HG03432 (cell line): ENCODE measurements around the gene GPR68.
"Not testable (repeated sequence)": the region's sequence is repeated elsewhere in the genome, so short reads cannot be mapped to it uniquely, and the experiment has no call there.

ENCODE experiments used
- ATAC-seq: cut with Tn5 transposase; IDR thresholded peaks from one replicate; pipeline ENCODE4 v1.9.1; 2021; ENCODE audit warnings: mild to moderate bottlenecking, moderate library complexity; ENCODE audit not compliant: unreplicated experiment

GPR68 gene

DNA sequence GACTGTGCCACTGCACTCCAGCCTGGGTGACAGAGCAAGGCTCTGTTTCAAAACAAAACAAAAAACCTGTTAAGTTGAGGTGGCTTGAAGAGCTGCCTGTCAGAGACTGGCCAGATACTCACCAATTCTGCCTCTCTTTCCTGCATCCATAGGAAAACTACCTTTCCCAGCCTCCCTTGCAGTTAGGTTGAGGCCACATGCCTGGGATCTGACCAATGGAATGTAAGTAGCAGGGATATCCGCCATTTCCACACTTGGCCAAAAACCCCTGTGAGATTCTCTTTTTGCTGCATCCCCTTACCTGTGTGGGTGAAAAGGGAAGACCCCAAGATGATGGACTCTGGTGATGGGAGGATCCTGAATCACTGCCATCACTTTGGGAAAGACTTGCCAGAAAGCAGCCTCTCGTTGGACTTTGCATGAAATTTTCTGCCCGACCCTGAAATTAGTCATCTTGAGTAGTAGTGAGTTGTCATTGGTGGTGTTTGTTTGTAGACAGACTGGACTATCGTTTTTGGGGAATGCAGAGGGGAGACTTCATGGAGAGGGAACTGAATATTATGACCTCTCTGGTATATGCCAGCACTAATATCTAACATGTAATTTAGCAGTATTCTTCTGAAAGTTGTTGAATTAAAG is 14.0 kb downstream of the GPR68 start:
- no peak for ATAC-seq

DNA sequence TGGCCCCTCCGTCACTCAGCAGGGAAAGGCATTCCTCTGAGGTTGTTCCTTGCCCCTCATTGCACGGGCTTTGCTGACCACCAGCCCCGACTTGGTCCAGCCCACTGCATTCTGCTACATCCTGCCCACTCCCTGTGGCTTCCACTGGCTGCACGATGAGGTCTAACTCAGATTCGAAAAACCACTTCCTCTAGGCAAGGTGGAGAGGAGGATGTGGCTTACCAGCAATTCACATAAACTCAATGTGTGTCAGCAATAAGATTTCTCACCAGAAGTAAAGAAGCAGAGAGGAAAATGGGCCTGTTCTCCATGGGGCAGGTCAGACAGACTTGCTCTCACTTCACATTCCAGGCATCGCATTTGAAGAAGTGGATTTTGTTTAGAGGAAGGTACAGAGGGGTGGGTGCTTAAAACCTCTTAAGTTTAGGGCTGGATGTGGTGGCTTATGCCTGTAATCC is 14.7 kb downstream of the GPR68 start:
- peak; percentile 77 for ATAC-seq

DNA sequence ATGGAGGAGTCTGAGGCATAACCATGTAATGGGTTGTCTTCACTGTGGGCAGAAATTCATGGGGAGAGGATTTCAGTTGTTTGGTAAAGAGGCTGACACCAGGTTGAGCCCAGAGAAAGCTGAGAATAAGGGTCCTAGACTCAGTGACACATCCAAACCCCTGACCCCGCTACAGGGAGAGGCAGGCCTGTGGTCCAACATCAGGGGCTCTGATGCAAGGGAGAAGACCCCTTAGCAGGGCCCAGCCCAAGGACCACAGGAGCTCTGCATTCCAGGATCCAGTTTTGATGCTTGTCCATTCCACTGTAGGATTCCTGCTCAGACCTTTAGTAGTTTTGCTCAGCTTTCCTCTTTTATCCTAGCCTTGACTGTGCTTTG is 15.5 kb downstream of the GPR68 start:
- ATAC-seq = no peak

DNA sequence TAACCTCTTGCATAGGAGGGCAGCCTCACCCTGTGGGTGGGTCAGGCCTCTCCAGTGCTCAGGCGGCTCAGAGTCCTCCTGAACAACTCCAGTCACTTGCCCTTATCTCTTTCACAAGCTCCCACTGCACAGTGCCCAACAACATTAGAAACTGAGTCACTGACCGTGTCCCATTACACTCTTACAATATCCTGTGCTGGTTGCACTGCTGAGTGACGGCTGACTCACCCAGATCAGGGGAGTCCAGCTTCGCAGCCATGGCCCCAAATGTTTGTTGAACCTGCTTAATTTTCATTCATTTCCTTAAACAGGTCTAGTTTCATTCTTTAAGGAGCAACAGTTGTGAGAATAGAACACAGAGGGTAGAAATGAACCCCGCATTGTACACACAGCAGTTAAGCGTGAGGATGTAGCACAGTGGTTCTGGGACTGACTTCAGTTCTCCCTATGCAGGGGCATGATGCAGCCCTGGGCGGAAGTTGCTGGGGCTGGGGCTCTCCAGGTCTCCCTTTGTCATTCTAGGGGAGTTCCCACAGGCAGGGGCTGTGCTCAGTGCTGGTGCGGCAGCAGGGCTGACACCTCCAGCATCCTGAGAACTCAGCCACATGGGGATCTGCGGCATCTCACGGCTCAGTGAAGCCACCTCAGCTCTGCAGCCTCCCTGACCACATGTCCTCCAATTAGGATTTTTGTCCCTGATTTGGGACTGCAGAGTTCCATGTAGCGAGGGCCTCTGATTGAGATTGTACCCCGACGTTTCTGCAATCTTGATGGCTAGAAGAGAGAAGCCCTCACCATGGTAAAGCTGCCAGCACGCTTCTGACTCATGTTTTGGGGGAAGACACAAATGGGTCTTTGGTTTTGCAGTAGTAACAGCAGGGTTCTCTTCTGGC is 16.1 kb downstream of the GPR68 start:
- peak; percentile 88 for ATAC-seq

DNA sequence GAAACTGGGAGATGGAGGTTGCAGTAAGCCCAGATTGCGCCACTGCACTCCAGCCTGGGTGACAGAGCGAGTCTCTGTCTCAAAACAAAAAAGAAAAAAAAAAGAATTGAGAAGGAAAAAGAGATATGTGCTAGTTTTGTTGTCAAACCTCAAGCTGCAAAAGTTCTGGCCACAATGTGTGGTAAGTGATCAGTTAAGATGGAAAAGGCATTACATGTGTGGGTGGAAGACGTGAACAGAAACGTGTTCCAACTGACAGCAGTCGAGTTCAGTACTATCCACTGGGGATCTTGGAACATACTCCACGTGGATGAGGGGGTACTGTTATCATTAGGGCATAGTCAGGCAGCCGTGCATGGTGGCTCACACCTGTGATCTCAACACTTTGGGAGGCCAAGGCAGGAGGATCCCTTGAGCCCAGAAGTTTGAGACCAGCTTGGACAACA is 17.3 kb downstream of the GPR68 start:
- ATAC-seq = no peak

DNA sequence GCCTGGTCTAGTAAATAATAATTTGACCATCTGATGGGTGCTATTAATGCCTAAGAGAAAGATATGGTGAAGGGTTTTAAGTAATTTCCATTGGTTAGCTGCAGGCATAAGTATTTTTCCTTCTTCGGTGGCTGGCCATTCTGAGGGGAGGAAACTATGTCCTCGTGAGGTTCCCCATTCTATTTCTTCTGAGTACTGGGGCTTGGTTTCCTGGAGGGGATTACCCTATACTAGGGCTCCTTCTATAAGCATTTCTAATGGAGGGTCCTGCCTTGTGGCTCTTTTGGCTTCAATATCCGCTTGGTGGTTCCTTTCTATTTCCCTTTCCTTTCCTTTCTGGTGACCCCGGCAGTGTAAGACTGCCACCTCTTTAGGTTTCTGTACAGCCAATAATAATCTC is 18.1 kb downstream of the GPR68 start:
- not testable (repeated sequence) for ATAC-seq

DNA sequence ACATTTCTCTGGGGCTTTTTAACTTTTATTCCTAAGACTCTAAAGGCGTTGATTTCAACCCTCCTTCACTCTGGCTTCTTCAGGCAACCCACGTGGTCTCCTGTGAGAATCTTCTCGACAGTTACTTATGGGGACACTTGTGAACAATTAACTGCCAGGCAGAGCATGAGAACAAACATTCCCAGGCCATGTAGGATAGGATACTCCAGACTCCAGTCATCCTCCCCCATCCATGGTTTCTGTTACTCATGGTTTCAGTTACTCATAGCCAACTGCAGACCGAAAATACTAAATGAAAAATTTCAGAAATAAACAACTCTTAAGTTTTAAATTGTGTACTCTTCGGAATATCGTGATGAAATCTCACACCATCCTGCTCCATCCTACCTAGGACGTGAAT is 19.5 kb downstream of the GPR68 start:
- ATAC-seq = no peak

DNA sequence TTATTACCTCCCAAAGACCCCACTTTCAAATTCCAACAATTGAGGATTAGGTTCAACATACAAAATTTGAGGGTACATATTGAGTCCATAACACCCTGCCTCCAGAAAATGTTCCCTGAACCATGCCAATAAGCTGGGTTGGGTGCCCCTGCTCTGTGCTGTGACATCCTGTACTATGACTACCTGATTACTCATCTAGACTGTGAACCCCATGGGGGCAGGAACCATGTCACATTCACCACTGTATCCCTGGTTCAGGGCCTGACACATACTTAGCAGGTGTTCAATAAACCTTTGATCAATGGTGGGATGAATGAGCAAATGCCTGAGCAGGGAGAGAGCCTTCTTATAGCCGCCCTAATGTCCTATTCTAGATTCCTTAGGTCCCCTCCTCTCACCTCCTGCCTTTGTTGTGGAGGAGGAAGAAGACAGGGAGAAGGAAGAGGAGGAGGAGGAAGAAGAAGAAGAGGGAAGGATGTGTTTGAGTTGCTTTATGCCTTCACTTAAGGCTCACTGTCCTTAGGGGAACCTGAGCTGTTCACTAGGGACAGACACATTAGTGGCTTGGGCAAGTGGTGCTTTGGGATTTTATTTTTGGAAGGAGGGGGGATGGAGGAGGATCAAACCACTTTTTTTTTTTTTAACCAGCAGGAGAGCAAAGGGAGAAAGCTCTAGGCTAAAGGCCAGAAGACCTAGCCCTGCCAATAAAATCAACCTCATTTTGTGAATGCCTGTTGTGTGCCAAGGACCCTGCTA is 21.3 kb downstream of the GPR68 start:
- ATAC-seq = no peak

DNA sequence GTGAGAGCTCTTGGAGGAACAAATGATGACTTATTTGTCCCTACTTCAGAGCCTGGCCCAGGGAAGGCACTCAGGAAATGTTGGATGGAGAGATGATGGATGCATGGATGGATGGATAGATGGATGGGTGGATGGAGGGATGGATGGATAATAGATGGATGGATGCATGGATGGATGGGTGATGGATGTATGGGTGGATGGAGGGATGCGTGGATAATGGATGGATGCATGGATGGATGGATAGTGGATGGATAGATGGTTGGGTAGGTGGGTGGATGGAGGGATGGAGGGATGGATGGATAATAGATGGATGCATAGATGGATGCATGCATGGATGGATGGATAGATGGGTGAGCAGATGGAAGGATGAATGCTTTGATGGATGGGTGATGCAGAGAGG is 23.2 kb downstream of the GPR68 start:
- ATAC-seq = no peak

DNA sequence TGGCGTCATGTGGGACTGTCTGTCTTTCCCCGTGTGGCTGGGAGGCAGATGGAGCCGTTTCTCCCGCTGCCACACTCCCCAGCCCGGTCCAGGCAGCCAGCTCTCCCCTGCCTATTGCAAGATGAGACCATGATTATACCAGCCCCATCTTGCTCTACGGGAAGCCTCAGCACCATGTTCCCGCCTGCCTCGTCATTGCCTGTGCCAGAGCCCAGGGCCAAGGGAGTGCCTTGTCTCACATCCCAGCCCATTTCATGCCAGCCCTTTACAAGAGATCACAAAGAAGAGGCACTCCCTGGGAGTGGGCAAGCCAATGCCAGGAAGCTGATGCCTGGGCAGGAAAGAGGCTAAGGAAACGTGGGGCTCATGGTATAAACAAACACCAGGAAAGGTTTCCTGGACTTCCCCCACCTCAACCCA is 23.9 kb downstream of the GPR68 start:
- no peak for ATAC-seq

DNA sequence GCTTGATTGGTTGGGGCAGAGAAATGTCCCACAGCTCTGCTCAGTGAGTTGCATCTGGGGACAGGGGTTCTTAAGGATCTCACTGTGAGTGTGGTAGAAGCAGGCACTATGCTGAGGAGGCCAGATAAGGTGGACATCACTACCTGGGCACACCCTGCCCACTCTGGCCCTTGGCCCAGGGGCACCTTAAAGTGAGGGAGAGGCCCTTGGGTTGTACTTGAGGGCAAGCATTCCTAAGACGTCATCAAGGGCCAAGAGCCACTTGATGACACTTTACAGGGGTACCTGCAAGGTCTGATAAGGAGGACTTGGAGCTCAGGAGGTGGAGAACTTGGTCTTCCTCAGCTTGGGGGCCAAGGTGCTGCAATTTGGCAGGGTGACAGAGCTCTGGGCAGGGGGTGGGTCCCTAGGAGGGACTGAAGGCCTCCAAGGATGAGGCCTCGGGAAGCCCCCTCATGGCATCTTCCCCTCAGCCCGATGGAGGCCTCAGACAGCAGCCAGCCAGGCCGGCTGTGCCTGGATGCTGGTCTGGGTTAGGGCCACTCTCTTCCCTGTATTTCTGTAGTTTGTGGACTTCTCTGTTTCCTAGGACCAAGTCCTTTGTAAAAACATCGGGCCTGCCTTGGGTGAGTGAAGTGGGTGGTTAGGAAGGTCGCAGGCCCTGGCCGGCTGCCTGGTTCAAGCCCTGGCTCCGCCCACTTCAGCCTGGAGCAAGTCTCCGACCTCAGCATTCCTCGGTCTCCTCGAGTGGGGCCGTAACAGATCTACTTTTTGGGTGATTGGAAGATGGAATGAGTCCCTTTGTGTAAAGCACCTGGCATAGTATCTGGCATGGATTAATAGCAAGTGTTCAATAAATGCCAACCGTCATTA is 24.8 kb downstream of the GPR68 start:
- ATAC-seq = no peak

DNA sequence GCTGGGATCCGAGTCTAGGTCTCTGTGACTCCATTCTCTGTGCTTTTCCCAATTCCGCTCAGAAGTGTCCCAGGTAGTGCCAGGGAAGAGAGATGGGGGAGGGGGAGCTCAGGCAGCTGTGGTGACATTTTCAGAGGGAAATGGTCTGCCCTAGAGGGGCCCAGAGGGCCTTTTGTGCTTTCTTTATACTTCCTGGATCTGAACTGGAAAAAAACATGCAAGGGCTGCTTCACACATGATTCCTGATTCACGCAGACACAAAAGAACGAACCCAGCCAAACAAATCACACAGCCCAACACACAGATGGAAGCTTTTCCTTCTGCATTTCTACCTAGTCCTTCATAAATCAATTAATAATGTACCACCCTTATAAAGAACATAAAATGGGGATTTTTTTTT is 26.5 kb downstream of the GPR68 start:
- ATAC-seq = no peak

DNA sequence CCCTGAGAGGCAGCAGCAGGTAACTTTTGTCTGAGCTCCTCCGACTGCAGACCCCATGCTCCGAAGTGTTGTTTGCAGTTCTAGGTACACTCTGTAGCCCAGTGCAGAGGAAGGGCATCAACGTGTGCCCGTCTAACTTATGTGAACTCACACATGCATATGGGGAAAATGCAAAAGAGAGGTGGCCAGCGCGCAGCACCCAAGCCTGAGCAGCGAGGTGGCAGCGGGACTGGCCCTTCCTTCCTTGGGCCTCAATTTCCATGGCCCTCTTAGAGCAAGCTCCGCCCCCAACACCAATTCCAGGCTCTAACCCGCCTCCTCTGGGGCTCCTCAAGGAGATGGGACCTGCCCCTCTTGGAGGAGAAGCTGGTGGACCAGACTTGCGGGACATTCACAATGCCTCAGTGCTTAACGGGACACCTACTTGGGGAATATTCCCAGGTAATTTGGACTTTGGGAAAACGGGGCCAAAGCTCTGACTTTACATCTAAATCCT is 27.7 kb downstream of the GPR68 start:
- no peak for ATAC-seq

DNA sequence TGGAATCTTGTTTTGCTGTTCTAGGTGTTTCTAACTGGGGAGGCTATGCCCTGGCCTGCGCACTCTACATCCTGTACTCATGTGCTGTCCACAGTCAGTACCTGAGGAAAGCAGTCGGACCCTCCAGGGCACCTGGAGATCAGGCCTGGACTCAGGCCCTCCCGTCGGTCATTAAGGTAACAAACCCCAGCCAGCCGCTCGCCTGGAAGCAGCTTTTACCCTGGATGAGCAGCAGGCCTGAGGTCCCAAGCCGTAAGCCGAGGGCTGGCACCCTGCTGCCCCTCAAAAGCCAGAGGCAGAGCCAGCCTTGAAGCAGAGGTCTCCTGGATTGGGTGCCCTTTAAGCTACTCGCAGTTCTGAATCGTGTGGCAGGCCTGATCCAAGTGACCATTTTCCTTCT is 29.1 kb downstream of the GPR68 start:
- ATAC-seq = no peak

DNA sequence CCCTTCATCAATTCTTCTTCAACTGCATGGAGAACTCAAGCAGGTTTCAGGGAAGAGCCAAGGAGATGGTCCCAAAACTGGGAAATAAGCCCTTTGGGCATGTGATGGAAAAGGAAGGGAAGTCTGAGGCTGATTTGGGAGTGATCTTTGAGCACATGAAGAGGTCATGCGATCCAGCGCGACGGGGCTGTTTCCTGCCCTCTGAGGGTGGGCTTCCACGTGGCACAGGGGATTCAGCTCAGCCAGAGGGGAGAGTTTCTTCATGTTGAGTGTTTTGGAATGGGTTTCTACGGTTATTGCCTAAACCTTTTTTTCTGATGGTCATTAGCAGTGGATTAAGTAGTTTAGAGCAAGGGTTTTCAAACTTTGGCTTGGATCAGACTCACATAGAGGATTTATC is 30.2 kb downstream of the GPR68 start:
- no peak for ATAC-seq

DNA sequence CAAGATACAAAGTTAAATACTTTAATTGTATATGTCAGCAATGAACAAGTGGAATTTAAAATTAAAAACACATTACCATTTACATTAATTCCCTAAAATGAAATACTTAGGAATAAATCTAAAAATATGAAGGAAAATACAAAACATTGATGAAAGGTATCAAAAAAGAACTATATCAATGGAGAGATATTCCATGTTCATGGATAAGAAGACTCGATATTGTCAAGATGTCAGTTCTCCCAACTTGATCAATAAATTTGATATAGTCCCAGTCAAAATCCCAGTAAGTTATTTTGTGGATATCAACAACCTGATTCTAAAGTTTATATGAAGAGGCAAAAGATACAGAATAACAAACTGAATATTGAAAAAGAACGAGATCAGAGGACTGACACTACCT is 33.5 kb downstream of the GPR68 start:
- ATAC-seq = no peak

DNA sequence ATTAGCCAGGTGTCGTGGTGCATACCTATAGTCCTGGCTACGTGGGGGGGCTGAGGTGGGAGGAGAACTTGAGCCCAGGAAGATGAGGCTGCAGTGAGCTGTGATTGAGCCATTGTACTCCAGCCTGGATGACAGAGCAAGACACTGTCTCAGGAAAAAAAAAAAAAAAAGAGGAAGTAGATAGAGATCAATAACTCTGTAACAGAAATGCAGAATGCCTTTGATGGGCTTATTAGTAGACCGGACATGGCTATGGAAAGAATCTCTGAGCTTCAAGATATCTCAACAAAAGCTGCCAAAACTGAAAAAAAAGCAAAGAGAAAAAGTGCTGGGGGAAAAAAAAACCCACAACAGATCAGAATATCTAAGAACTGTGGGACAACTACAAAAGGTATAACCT is 37.5 kb downstream of the GPR68 start:
- no peak for ATAC-seq

DNA sequence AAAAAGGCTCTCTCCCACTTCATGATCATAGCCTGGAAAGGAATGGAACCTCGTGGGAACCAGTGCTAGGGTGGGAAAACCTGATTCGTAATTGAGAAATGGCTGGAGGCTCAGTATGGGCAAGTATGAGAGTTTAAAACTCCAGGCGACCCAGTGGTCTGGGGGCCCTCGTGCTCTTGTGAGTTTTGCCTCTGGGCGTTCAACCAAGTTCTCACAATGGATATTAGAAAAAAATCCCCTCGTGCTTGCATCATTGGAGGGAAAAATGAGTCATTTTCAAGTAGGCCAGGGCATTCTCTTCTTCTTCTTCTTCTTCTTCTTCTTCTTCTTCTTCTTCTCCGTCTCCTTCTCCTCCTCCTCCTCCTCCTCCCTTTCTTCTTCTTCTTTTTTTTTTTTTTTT is 39.0 kb downstream of the GPR68 start:
- no peak for ATAC-seq

DNA sequence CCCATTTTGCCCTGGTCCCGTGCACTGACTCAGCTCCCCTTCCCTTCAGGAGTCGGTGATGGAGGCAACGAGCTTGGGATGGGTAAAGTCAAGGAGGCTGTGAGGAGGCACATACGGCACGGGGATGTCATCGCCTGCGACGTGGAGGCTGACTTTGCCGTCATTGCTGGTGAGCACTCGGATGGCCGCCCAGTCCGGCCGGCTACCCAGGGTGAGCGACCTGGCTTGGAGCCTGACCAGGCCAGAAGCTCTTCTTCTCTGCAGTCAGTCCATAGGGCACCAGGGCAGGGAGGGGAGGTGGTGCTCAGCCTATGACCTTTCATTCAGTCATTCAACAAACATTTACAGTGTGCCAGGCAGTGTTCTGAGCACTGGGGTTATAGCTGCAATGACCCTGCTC is 39.8 kb downstream of the GPR68 start:
- no peak for ATAC-seq

DNA sequence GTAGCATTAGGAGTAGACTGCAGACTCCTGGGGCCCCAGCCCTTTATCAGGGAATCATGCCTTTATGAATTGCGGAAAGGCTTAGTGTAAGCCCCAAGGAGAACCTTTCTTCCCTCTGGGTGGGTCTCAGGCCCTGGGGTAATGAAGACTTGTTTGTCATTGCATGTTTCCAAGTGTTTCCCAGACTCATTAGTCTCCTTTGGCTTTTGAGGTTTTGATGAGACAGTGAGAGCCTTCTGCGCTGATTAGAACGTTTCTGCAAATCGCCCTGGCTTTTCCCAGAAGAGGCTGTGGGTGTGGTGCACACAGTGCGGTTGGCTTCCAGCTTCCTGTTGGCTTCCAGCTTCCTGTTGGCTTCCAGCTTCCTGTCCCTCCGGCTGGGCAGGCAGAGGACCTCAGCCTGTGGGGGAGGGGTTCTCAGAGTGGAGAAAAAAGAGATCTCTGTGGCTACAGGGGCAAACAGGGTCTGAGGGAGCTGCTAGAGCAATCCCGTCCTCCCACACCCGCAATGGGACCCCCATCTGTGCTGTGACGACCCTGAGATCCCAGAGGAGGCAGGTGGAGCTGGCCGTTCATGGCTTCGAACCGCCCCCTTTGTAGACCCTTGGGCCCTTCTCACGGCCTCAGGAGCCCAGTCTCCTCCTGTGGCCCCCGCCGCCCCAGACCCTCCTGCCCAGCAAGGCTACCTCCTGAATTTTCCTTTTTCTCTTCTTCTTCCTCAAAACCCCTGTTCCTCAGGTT is 42.1 kb downstream of the GPR68 start:
- no peak for ATAC-seq
